Measurements from ENCODE around the gene NOL11.

DNA sequence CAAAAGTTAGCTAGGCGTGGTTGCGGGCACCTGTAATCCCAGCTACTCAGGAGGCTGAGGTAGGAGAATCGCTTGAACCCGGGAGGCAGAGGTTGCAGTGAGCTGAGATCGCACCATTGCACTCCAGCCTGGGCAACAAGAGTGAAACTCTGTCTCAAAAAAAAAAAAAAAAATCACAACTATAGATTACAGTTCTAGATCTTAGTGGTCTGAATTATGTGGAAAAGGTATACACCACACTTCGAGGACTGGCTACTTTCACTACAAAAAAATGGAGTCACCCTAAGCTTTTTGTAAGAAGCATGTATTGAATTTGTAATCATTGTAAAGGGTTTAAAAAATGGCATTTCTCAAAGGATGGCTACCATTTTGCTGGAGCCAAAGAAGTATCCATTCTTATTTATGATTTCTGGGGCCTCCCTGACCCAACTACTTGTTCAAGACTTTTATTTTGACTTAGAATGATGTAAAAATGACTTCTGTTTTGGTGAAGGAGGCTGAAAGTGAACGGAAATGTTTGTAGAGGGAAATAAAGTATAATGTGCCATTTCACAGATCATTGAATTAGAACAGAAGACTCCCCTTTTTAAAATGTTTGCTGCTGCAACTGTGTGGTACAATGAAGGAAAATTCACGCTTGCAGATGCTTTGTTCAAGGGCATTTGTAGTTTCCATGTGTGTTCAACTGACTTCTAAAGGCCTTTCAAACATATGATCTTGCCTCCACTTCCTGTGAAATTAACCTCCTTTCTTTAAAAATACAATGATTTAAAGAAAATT, 37.1 kb upstream of the NOL11 start:
- TF ChIP-seq, protein P1, sequence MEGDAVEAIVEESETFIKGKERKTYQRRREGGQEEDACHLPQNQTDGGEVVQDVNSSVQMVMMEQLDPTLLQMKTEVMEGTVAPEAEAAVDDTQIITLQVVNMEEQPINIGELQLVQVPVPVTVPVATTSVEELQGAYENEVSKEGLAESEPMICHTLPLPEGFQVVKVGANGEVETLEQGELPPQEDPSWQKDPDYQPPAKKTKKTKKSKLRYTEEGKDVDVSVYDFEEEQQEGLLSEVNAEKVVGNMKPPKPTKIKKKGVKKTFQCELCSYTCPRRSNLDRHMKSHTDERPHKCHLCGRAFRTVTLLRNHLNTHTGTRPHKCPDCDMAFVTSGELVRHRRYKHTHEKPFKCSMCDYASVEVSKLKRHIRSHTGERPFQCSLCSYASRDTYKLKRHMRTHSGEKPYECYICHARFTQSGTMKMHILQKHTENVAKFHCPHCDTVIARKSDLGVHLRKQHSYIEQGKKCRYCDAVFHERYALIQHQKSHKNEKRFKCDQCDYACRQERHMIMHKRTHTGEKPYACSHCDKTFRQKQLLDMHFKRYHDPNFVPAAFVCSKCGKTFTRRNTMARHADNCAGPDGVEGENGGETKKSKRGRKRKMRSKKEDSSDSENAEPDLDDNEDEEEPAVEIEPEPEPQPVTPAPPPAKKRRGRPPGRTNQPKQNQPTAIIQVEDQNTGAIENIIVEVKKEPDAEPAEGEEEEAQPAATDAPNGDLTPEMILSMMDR (conservative IDR thresholded peaks at IDR 0.05) = no peak
- no peak for TF ChIP-seq EZH2 (IDR thresholded peaks at IDR 0.05; ENCODE audit: low read depth)

Measured in PC-9 (cell line).